ENCODE results near the gene PPP4R3B.

Gene PPP4R3B

GRCh38 chr2:55617175-55618024 lies at the start of gene PPP4R3B:
Gene PPP4R3B (minus strand): TSS chr2:55617622. CDS start chr2:55617285, 337 bp downstream.
- peak; percentile 21 for TF ChIP-seq CTCF (IDR thresholded peaks at IDR 0.05; ENCODE audit: control extremely low read depth, extremely low read depth, low read depth, missing control alignments)
- CTCF ChIA-PET = interaction anchor here (1.2 kb wide), 2 partner anchors 48 to 97 kb away, joined by 3 read pairs; no protein-coding TSS in a partner anchor
- POLR2A ChIA-PET = interaction anchor here (0.6 kb wide), 1 partner anchor 11 kb away, joined by 5 read pairs; no protein-coding TSS in a partner anchor
- DNase-seq (ENCODE audit: extremely low spot score) = peak; percentile 97

- POLR2A ChIA-PET = no interaction called here
- CTCF ChIA-PET = no interaction called here
- DNase-seq (ENCODE audit: extremely low spot score) = no peak
- no peak for TF ChIP-seq CTCF (IDR thresholded peaks at IDR 0.05; ENCODE audit: control extremely low read depth, extremely low read depth, low read depth, missing control alignments)
These were observed 35.8 kb upstream of the PPP4R3B start for GRCh38 chr2:55653255-55653654.

- DNase-seq (ENCODE audit: extremely low spot score) = no peak
- no peak for TF ChIP-seq CTCF (IDR thresholded peaks at IDR 0.05; ENCODE audit: control extremely low read depth, extremely low read depth, low read depth, missing control alignments)
- POLR2A ChIA-PET = no interaction called here
- CTCF ChIA-PET = interaction anchor here (1.2 kb wide), 1 partner anchor 13 kb away, joined by 3 read pairs; no protein-coding TSS in a partner anchor
These were observed 31.8 kb upstream of the PPP4R3B start for GRCh38 chr2:55649211-55649610.

GRCh38 chr2:55636831-55637230 lies 19.4 kb upstream of the PPP4R3B start:
- CTCF ChIA-PET = interaction anchor here (0.9 to 1.3 kb wide), 2 partner anchors 8 to 16 kb away, joined by 3 to 5 read pairs; no protein-coding TSS in a partner anchor
- DNase-seq (ENCODE audit: extremely low spot score) = no peak
- TF ChIP-seq CTCF (IDR thresholded peaks at IDR 0.05; ENCODE audit: control extremely low read depth, extremely low read depth, low read depth, missing control alignments) = no peak
- POLR2A ChIA-PET = no interaction called here

GRCh38 chr2:55628931-55629330 lies 11.5 kb upstream of the PPP4R3B start:
- ChIA-PET CTCF (interaction anchor here (1.0 kb wide), 1 partner anchor 8 kb away, joined by 3 read pairs; no protein-coding TSS in a partner anchor), POLR2A (no interaction called here)
- no peak for DNase-seq (ENCODE audit: extremely low spot score)
- no peak for TF ChIP-seq CTCF (IDR thresholded peaks at IDR 0.05; ENCODE audit: control extremely low read depth, extremely low read depth, low read depth, missing control alignments)

GRCh38 chr2:55627915-55628314 lies 10.5 kb upstream of the PPP4R3B start:
- CTCF ChIA-PET = no interaction called here
- no peak for TF ChIP-seq CTCF (IDR thresholded peaks at IDR 0.05; ENCODE audit: control extremely low read depth, extremely low read depth, low read depth, missing control alignments)
- DNase-seq (ENCODE audit: extremely low spot score) = no peak
- POLR2A ChIA-PET = no interaction called here

Measured in GM10248 (cell line).